Endodermal cell (in vitro differentiated cells): ENCODE results near the gene APBA1. TPM values are rescaled to one million over a fixed set of nuclear protein-coding genes. Genes with fewer than 3 reads are reported as not detected.

ENCODE experiments used
- DNase-seq: peaks from one replicate; pipeline ENCODE4 v3.0.0-alpha.2; 2017
- H3K27ac ChIP-seq: 2 replicates; pipeline ENCODE4 v1.5.1; 2013; ENCODE audit warnings: mild to moderate bottlenecking, low read depth, low read length, moderate library complexity
- H3K27me3 ChIP-seq: 2 replicates; pipeline ENCODE4 v1.6.1; 2013; ENCODE audit warnings: mild to moderate bottlenecking, low read length, moderate library complexity; ENCODE audit not compliant: insufficient read depth, control insufficient read depth, poor library complexity, severe bottlenecking
- H3K36me3 ChIP-seq: 2 replicates; pipeline ENCODE4 v1.7.0; 2013; ENCODE audit warnings: mild to moderate bottlenecking, low read length, moderate library complexity; ENCODE audit not compliant: control insufficient read depth, insufficient read depth
- H3K4me1 ChIP-seq: one replicate; pipeline ENCODE4 v1.7.0; 2013; ENCODE audit warnings: low read length; ENCODE audit not compliant: control insufficient read depth, insufficient read depth
- H3K4me3 ChIP-seq: 2 replicates; pipeline ENCODE4 v1.5.1; 2013; ENCODE audit warnings: mild to moderate bottlenecking, low read length, moderate library complexity
- H3K9ac ChIP-seq: 2 replicates; pipeline ENCODE4 v1.6.1; 2013; ENCODE audit warnings: mild to moderate bottlenecking, low read length, moderate library complexity; ENCODE audit not compliant: poor library complexity, severe bottlenecking; ENCODE audit errors: extremely low read depth
- H3K9me3 ChIP-seq: 2 replicates; pipeline ENCODE4 v1.6.1; 2013; ENCODE audit warnings: mild to moderate bottlenecking, low read length, moderate library complexity; ENCODE audit not compliant: control insufficient read depth
- H3K27ac Mint-ChIP-seq: 2 replicates; pipeline ENCODE4 v1.8.0; 2020; ENCODE audit warnings: mixed read lengths
- H3K27me3 Mint-ChIP-seq: 2 replicates; pipeline ENCODE4 v1.8.0; 2021; ENCODE audit warnings: mild to moderate bottlenecking, mixed read lengths; ENCODE audit not compliant: insufficient read depth
- H3K36me3 Mint-ChIP-seq: 2 replicates; pipeline ENCODE4 v1.8.0; 2020; ENCODE audit warnings: low read depth, mixed read lengths
- H3K4me1 Mint-ChIP-seq: 2 replicates; pipeline ENCODE4 v1.8.0; 2020; ENCODE audit warnings: mixed read lengths
- H3K4me3 Mint-ChIP-seq: 2 replicates; pipeline ENCODE4 v1.8.0; 2020; ENCODE audit warnings: mild to moderate bottlenecking, moderate library complexity, mixed read lengths
- H3K9me3 Mint-ChIP-seq: 2 replicates; pipeline ENCODE4 v1.8.0; 2020; ENCODE audit warnings: mild to moderate bottlenecking, mixed read lengths
- CTCF ChIP-seq: fragments of 200-600 bp; sonication (generic); conservative IDR thresholded peaks from 2 replicates; pipeline ENCODE4 v1.5.0; 2021; ENCODE audit warnings: antibody characterized with exemption, mild to moderate bottlenecking
- WGBS, 2 experiments: methylation state at CpG; one replicate each; pipeline versions ENCODE4 v1.1.5 to v1.1.7; 2013; ENCODE audit warnings: missing lambda C conversion rate in 2 of 2, mixed read lengths in 1 of 2; ENCODE audit not compliant: insufficient coverage in 1 of 2, insufficient read length in 1 of 2; 5-methylcytosine and 5-hydroxymethylcytosine counted together
- total RNA-seq, 2 donors: library from RNA; stranded (reverse); fragmentation: NEBNext Ultra II Directional in 1 of 2; extraction: Animal tissue kit (Norgen Biotek cat#: 25700) in 1 of 2; gene quantifications; 2 replicates in 1 of 2; 3 replicates in 1 of 2; pipeline ENCODE4 v1.2.1, GENCODE V29; 2021

APBA1 gene
- total RNA-seq, 2 donors from 2014 or later = 0.51 to 0.75 TPM

DNA sequence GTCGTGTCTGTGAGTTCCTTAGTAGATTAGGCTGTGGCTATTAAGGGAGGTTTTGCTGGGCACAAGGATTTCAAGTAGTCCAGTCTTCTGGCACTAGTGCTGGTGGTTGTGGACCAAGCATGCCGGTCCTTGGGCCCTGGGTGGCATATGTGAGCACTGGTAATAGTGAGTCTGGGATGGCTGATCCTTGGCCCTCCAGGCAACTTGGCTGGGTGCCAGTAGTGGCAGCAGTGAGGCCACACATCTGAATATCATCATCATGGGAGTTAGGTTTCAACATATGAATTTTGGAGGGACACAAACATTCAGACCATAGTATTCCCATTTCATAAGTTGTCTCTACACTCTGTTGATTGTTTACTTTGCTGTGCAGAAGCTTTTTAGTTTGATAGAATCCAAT is 25.3 kb upstream of the APBA1 start:
- Histone ChIP-seq H3K4me3 (no peak overlapping the region), H3K9ac (no peak overlapping the region), H3K9me3 (peaks cover 32% of the 10 kb centered on the region), H3K27ac (no peak overlapping the region), H3K36me3 (no peaks in the 10 kb centered on the region), H3K4me1 (no peaks in the 10 kb centered on the region), H3K27me3 (no peaks in the 10 kb centered on the region)
- H3K4me3 Mint-ChIP-seq = no peak overlapping the region
- DNase-seq = no peak
- H3K27me3 Mint-ChIP-seq = peaks cover 3% of the 10 kb centered on the region
- no peaks in the 10 kb centered on the region for H3K36me3 Mint-ChIP-seq
- H3K27ac Mint-ChIP-seq = no peak overlapping the region
- TF ChIP-seq CTCF = no peak
- 80 to 91% methylated on average over 1 to 2 of the region's 2 CpGs for WGBS, 2 experiments
- H3K9me3 Mint-ChIP-seq = peaks cover 19% of the 10 kb centered on the region
- H3K4me1 Mint-ChIP-seq = no peaks in the 10 kb centered on the region

DNA sequence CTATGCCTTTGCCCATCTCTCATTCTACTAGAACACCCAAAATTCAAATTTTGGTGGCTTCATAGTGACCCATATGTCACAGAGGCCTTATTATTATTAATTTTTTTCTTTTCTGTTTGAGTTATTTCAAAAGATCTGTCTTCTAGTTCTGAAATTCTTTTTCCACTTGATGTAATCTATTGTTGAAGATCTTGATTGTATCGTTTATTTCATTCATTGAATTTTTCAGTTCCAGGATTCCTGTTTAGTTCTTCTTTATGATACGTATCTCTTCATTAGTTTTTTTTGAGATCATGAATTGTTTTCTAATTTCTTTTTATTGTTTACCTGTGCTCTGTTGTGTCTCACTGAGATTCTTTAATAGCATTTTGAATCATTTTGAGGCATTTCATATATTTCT is 24.6 kb upstream of the APBA1 start:
- Mint-ChIP-seq H3K27ac (no peak overlapping the region), H3K9me3 (peaks cover 17% of the 10 kb centered on the region), H3K4me1 (no peaks in the 10 kb centered on the region), H3K36me3 (no peaks in the 10 kb centered on the region), H3K4me3 (no peak overlapping the region), H3K27me3 (peaks cover 3% of the 10 kb centered on the region)
- no peaks in the 10 kb centered on the region for H3K27me3 ChIP-seq
- peaks cover 31% of the 10 kb centered on the region for H3K9me3 ChIP-seq
- H3K9ac ChIP-seq = no peak overlapping the region
- DNase-seq = no peak
- H3K4me3 ChIP-seq = no peak overlapping the region
- no peak overlapping the region for H3K27ac ChIP-seq
- no peaks in the 10 kb centered on the region for H3K4me1 ChIP-seq
- 67 to 96% methylated on average over 1 to 2 of the region's 2 CpGs for WGBS, 2 experiments
- TF ChIP-seq CTCF = no peak
- no peaks in the 10 kb centered on the region for H3K36me3 ChIP-seq

DNA sequence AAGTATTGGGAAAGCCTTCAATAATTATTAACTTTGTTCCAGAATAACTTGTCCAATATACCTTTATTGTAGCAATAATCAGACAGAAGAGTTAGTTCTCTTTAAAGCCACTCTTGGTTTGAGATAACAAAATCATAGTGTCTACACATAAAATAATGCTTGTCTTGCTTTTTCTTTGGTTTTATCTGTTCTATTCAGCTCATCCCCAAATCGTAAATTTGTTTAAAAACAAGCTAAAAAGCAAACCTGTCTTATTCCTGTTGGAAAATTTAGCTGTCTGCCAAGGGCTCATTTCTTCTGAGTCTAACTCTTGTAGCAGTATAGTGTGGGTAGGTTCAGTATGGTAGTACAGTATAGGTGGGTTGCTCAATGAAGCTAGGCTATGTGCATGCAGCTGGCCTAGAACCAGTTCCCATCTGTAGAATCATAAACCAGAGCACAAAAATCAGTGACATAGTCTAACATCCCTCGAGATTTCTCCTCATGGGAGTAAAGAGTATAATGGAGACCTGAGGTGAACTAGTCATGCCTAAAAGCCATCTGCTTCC is 17.9 kb upstream of the APBA1 start:
- no peak for DNase-seq
- Histone ChIP-seq H3K4me3 (no peak overlapping the region), H3K4me1 (no peaks in the 10 kb centered on the region), H3K9ac (no peak overlapping the region), H3K9me3 (no peaks in the 10 kb centered on the region), H3K27ac (no peak overlapping the region), H3K36me3 (no peaks in the 10 kb centered on the region), H3K27me3 (no peaks in the 10 kb centered on the region)
- TF ChIP-seq CTCF = no peak
- Mint-ChIP-seq H3K27ac (no peak overlapping the region), H3K36me3 (no peaks in the 10 kb centered on the region), H3K4me3 (no peak overlapping the region), H3K4me1 (no peaks in the 10 kb centered on the region), H3K27me3 (peaks cover 3% of the 10 kb centered on the region), H3K9me3 (no peaks in the 10 kb centered on the region)
- 81 to 86% methylated on average over 2 of the region's 2 CpGs for WGBS, 2 experiments
